ENCODE results near the gene PRPSAP2. TPM values are rescaled to one million over a fixed set of nuclear protein-coding genes. Genes with fewer than 3 reads are reported as not detected.

Gene PRPSAP2
- total and polyA plus RNA-seq, 2 donors, result 19.2 to 47.2 TPM

DNA sequence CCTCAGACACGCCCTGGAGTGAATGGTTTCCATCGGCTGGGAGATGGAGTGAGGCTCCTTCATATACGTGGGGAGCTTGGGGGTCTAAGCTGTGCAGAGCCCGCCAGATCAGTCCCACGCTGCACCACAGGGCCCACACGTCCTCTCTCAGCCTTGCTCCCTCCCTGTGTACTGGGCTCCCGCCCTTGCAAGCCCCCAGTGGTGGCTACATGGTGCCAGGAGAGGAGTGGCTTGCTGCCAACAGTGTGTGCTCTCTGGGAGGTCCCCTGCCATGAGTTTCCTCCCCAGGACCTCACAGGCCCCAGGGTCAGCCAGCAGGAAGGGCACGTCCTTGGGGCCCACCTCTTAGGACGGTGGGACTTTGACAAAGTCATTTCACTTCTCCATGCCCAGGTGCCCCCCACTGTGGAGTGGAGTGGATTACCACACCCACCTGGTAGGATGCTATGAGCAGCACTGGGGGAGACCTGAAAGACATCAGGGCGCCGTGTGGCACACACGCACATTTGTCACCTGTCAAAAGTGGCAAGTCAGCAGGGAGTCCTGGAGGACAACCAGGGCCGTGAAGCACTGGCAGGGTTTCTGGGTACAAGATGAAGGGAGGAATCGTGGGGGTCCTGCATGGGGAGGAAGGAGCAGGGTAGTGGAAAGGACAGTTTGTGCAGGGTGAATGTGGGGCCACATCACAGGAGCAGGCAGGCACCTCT lies 107.8 kb downstream of the PRPSAP2 start:
- Histone ChIP-seq H3K4me1 (ENCODE audit: insufficient read depth) (no peaks in the 10 kb centered on the region), H3K27ac (ENCODE audit: low read depth) (no peak overlapping the region), H3K4me3 (ENCODE audit: low read depth, low read length) (no peak overlapping the region), H3K36me3 (ENCODE audit: insufficient read depth) (no peaks in the 10 kb centered on the region)
- WGBS, result 87% methylated on average over 14 of the region's 14 CpGs
- no peak for DNase-seq (ENCODE audit: extremely low spot score)

- WGBS, result 67% methylated on average over 19 of the region's 19 CpGs
- H3K36me3 ChIP-seq (ENCODE audit: insufficient read depth), result no peaks in the 10 kb centered on the region
- no peak overlapping the region for H3K4me3 ChIP-seq (ENCODE audit: low read depth, low read length)
- H3K27ac ChIP-seq (ENCODE audit: low read depth), result no peak overlapping the region
- peak; percentile 41 for DNase-seq (ENCODE audit: extremely low spot score)
- H3K4me1 ChIP-seq (ENCODE audit: insufficient read depth), result no peaks in the 10 kb centered on the region
These were observed 109.1 kb downstream of the PRPSAP2 start for GRCh38 chr17:18966831-18967624.

- H3K27ac ChIP-seq (ENCODE audit: low read depth), result no peak overlapping the region
- no peaks in the 10 kb centered on the region for H3K36me3 ChIP-seq (ENCODE audit: insufficient read depth)
- H3K4me1 ChIP-seq (ENCODE audit: insufficient read depth), result no peaks in the 10 kb centered on the region
- WGBS, result 66% methylated on average over 4 of the region's 4 CpGs
- no peak for DNase-seq (ENCODE audit: extremely low spot score)
- H3K4me3 ChIP-seq (ENCODE audit: low read depth, low read length), result no peak overlapping the region
These were observed 110.0 kb downstream of the PRPSAP2 start for GRCh38 chr17:18967916-18968315.

GRCh38 chr17:18968345-18968744 lies 110.4 kb downstream of the PRPSAP2 start:
- no peak for DNase-seq (ENCODE audit: extremely low spot score)
- Histone ChIP-seq H3K36me3 (ENCODE audit: insufficient read depth) (no peaks in the 10 kb centered on the region), H3K4me1 (ENCODE audit: insufficient read depth) (no peaks in the 10 kb centered on the region), H3K4me3 (ENCODE audit: low read depth, low read length) (no peak overlapping the region), H3K27ac (ENCODE audit: low read depth) (no peak overlapping the region)
- 90% methylated on average over 4 of the region's 4 CpGs for WGBS

DNA sequence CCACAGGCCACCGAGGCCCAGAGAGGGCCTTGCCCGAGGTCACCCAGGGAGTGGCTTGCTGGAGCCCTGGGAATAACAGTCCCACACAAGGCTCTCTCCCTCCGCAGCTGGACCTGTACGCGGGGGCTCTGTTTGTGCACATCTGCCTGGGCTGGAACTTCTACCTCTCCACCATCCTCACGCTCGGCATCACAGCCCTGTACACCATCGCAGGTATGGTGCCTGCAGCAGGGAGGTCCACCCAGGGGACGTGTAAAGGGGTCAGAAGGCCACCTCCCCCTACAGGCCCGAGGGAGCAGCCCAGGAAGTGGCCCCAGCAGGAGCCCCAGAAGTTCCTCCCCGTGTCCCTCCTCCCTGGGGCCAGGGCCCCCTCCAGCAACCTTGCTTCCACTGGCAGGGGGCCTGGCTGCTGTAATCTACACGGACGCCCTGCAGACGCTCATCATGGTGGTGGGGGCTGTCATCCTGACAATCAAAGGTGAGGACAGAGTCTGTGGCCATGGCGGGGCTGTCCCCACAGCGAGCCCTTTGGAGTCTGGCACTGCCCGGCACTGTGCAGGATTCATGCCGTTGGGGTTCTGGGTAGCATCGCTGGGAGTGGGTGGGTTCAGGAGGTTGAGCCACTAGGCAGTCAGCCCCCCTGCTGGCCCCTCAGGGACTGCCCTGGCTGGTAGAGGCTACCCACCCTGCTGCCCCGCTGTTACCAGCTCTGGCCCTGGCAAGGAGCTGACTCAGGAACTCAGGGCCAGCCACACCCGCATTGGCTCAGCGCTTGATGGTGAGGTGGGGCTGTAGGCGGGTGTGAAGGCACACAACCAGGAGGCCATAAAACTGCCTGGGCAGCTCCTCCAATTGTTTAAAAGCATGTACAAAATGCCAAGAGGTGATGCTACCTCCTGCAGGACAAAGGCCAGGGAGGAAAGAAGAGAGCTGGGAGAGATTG lies 111.3 kb downstream of the PRPSAP2 start:
- H3K36me3 ChIP-seq (ENCODE audit: insufficient read depth), result no peaks in the 10 kb centered on the region
- DNase-seq (ENCODE audit: extremely low spot score), result no peak
- H3K27ac ChIP-seq (ENCODE audit: low read depth), result no peak overlapping the region
- no peaks in the 10 kb centered on the region for H3K4me1 ChIP-seq (ENCODE audit: insufficient read depth)
- WGBS, result 77% methylated on average over 23 of the region's 23 CpGs
- H3K4me3 ChIP-seq (ENCODE audit: low read depth, low read length), result no peak overlapping the region

GRCh38 chr17:18970582-18971480 lies 112.9 kb downstream of the PRPSAP2 start:
- Histone ChIP-seq H3K36me3 (ENCODE audit: insufficient read depth) (no peaks in the 10 kb centered on the region), H3K4me1 (ENCODE audit: insufficient read depth) (no peaks in the 10 kb centered on the region), H3K27ac (ENCODE audit: low read depth) (no peak overlapping the region), H3K4me3 (ENCODE audit: low read depth, low read length) (no peak overlapping the region)
- no peak for DNase-seq (ENCODE audit: extremely low spot score)
- WGBS, result 93% methylated on average over 28 of the region's 28 CpGs

- WGBS, result over 99% methylated on average over 7 of the region's 7 CpGs
- H3K27ac ChIP-seq (ENCODE audit: low read depth), result no peak overlapping the region
These were observed 113.9 kb downstream of the PRPSAP2 start for GRCh38 chr17:18971801-18972200.

DNA sequence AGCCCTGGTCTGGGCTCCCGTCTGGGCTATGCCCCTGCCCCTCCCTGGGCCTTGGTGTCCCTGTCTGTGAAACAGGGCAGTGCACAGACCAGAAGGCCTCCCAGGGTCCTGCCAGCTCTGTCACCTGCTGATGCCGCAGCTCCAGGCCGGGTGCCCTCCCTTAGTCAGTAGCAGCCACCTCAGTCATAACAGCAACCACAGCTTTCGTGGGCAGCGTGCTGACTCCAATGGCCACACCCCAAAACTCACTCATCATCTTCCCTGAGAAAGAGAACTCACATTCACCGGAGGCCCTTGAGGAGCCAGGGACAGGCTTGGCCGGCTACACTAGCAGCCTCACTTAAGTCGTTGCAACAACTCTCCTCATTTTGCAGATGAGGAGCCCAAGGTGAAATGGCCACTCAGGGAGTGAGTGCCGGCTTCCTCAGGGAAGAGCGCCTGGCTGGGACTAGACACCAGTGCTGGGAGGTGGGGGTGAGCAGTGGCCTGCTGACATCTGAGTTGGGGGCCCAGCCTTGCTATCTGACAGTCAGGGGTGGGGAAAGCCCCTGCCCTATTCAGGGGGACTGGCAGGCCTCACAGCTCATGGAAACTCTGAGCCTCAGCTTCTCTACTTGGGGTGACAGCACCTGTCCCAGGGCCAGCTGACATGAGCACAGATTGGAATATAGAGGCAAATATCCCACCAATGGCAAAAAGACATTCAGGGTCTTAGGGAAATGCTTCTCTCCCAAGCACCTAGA lies 116.6 kb downstream of the PRPSAP2 start:
- Histone ChIP-seq H3K36me3 (ENCODE audit: insufficient read depth) (no peaks in the 10 kb centered on the region), H3K27ac (ENCODE audit: low read depth) (no peak overlapping the region), H3K4me3 (ENCODE audit: low read depth, low read length) (no peak overlapping the region), H3K4me1 (ENCODE audit: insufficient read depth) (no peaks in the 10 kb centered on the region)
- WGBS, result 89% methylated on average over 10 of the region's 10 CpGs
- no peak for DNase-seq (ENCODE audit: extremely low spot score)

More at GRCh38 chr17:18971801-18972200, 113.9 kb downstream of the PRPSAP2 start:
- Histone ChIP-seq H3K4me3 (ENCODE audit: low read depth, low read length) (no peak overlapping the region), H3K4me1 (ENCODE audit: insufficient read depth) (no peaks in the 10 kb centered on the region), H3K36me3 (ENCODE audit: insufficient read depth) (no peaks in the 10 kb centered on the region)
- no peak for DNase-seq (ENCODE audit: extremely low spot score)

- WGBS, result 94% methylated on average over 13 of the region's 13 CpGs
These were observed 117.7 kb downstream of the PRPSAP2 start for GRCh38 chr17:18975597-18975996.

GRCh38 chr17:18976201-18976600 lies 118.3 kb downstream of the PRPSAP2 start:
- no peaks in the 10 kb centered on the region for H3K36me3 ChIP-seq (ENCODE audit: insufficient read depth)
- no peak overlapping the region for H3K4me3 ChIP-seq (ENCODE audit: low read depth, low read length)
- 79% methylated on average over 4 of the region's 4 CpGs for WGBS
- DNase-seq (ENCODE audit: extremely low spot score), result no peak
- no peak overlapping the region for H3K27ac ChIP-seq (ENCODE audit: low read depth)
- H3K4me1 ChIP-seq (ENCODE audit: insufficient read depth), result no peaks in the 10 kb centered on the region

More at GRCh38 chr17:18975597-18975996, 117.7 kb downstream of the PRPSAP2 start:
- DNase-seq (ENCODE audit: extremely low spot score), result no peak
- no peak overlapping the region for H3K27ac ChIP-seq (ENCODE audit: low read depth)
- H3K36me3 ChIP-seq (ENCODE audit: insufficient read depth), result no peaks in the 10 kb centered on the region
- no peaks in the 10 kb centered on the region for H3K4me1 ChIP-seq (ENCODE audit: insufficient read depth)
- H3K4me3 ChIP-seq (ENCODE audit: low read depth, low read length), result no peak overlapping the region

DNA sequence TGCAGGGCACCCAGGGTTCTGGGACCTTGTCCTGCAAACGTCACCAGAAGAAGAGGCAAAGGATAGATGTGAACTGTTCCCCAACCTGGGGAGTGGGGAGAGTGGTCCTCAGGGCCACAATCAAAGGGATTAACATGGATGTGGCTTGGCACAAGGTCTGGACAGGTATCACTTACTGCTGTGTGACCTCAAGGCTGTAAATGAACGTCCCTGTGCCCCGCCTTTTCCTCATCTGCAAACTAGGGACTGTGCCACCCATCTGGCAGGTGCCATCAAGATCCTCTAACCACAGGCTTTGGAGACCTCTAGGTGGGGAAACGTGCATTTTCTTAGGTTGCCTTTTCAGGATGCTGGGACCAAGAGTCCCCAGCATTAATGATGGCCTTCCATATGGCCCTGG lies 119.1 kb downstream of the PRPSAP2 start:
- H3K27ac ChIP-seq (ENCODE audit: low read depth), result no peak overlapping the region
- no peak overlapping the region for H3K4me3 ChIP-seq (ENCODE audit: low read depth, low read length)
- WGBS, result 89% methylated on average over 4 of the region's 4 CpGs
- no peaks in the 10 kb centered on the region for H3K36me3 ChIP-seq (ENCODE audit: insufficient read depth)
- no peaks in the 10 kb centered on the region for H3K4me1 ChIP-seq (ENCODE audit: insufficient read depth)
- no peak for DNase-seq (ENCODE audit: extremely low spot score)

- H3K4me1 ChIP-seq (ENCODE audit: insufficient read depth), result no peaks in the 10 kb centered on the region
- H3K27ac ChIP-seq (ENCODE audit: low read depth), result no peak overlapping the region
- no peaks in the 10 kb centered on the region for H3K36me3 ChIP-seq (ENCODE audit: insufficient read depth)
- whole genome bisulfite sequencing, result 92% methylated on average over 19 of the region's 19 CpGs
- DNase-seq (ENCODE audit: extremely low spot score), result no peak
- no peak overlapping the region for H3K4me3 ChIP-seq (ENCODE audit: low read depth, low read length)
These were observed 119.7 kb downstream of the PRPSAP2 start for GRCh38 chr17:18977646-18978045.

Measured in urinary bladder (tissue), 4 donors.